ENCODE measurements around the gene KCNMA1.

Gene KCNMA1

DNA sequence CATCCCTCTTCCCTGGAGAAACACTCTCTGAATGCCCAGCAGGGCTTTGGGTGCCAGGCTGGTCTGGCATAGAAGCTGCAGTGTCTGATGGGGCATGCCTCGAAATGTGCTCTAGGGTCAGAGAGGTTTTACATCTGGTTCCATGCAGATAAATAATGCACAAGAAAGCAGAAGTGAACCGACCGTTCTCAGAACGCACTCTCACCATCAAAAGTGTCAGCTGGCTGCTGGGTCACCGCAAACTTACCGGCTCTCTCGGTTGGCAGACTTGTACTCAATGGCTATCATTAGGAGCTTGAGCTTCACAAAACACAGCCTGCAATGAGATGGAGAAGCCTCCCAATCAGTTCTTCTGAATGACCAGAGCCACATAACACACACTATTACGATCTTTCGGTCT lies 610.0 kb downstream of the KCNMA1 start:
- DNase-seq (ENCODE audit: low read depth) = peak; percentile 61
- TF ChIP-seq, protein P1, sequence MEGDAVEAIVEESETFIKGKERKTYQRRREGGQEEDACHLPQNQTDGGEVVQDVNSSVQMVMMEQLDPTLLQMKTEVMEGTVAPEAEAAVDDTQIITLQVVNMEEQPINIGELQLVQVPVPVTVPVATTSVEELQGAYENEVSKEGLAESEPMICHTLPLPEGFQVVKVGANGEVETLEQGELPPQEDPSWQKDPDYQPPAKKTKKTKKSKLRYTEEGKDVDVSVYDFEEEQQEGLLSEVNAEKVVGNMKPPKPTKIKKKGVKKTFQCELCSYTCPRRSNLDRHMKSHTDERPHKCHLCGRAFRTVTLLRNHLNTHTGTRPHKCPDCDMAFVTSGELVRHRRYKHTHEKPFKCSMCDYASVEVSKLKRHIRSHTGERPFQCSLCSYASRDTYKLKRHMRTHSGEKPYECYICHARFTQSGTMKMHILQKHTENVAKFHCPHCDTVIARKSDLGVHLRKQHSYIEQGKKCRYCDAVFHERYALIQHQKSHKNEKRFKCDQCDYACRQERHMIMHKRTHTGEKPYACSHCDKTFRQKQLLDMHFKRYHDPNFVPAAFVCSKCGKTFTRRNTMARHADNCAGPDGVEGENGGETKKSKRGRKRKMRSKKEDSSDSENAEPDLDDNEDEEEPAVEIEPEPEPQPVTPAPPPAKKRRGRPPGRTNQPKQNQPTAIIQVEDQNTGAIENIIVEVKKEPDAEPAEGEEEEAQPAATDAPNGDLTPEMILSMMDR (IDR thresholded peaks at IDR 0.05; ENCODE audit: insufficient read depth, low read depth, low read length, missing control alignments) = no peak
- H3K4me3 ChIP-seq (ENCODE audit: low read depth, low read length) = no peak overlapping the region

DNA sequence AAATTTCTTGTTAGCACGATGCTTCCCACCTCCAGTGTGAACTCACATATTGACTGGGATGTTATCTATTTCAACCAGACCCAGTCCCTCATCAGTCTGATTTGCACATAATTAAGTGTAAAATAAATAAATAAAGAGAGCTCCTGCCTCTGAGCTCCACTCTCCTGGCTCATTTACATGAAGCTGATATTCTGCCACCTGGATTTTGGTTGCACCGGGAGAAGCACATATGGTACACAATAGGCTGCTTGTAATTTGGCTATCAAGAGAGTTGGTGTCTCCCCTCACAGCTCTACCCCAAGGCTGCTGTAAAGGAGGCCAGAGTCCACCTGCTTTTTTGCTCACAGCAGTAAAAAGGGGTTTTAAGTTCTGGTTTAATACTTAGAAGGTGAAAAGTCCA lies 610.5 kb downstream of the KCNMA1 start:
- TF ChIP-seq, protein P1 (IDR thresholded peaks at IDR 0.05; ENCODE audit: insufficient read depth, low read depth, low read length, missing control alignments) = no peak
- no peak for DNase-seq (ENCODE audit: low read depth)
- H3K4me3 ChIP-seq (ENCODE audit: low read depth, low read length) = no peak overlapping the region

DNA sequence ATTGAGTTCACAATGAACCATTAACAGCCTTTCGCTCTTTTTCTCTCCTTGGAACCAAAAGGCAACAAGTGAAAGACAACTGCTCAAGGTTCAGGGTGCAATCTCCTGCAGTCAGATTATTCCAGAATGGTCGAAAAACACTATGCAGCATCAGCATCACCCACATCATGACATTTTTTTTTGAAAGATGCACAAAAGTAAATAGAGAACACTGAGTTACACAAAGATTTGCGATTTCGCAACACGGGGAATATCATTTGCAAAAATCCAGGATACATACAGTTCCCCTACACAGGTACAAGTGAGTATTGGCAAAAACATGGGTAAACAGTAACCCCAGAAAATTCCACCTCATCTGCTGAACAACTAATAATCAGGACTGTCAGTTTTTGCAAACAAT lies 611.5 kb downstream of the KCNMA1 start:
- no peak overlapping the region for H3K4me3 ChIP-seq (ENCODE audit: low read depth, low read length)
- DNase-seq (ENCODE audit: low read depth) = no peak
- TF ChIP-seq, protein P1 (IDR thresholded peaks at IDR 0.05; ENCODE audit: insufficient read depth, low read depth, low read length, missing control alignments) = no peak

DNA sequence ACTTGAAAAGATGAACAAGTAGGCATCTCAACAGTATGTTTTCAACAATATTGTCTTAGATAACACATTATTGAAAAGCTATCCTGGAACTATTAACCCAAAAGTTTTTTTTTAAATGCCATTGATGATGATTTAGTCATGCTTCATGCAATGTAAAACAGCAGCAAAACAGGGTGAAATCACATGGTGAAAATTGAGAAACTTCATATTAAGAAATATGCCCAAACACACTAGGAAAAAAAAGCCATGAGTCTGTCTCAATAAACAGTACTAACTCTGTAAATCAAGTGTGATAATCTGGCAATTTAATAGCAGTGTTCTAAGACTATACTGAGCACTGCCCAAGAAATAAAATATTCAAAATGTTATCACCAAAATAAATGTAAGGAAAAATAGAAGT lies 613.1 kb downstream of the KCNMA1 start:
- H3K4me3 ChIP-seq (ENCODE audit: low read depth, low read length) = no peak overlapping the region
- TF ChIP-seq, protein P1 (IDR thresholded peaks at IDR 0.05; ENCODE audit: insufficient read depth, low read depth, low read length, missing control alignments) = no peak
- DNase-seq (ENCODE audit: low read depth) = no peak

DNA sequence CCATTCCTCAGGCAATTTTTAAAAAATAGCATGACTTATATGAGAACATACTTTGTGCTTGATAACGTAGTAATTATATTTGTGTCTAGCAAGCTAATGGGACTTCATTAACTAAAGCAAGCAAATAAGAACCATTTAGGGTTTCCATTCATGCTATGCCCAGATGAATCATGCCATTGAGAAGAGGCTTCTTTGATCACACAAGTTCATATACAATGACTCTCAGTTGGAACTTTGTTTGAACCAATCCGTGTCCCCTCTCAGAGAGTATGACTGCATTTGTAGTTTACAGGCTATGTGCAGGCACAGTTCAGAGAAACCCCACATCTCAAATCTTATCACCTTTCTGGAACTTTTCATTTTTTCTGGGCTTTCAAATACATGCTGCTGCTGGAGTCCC lies 614.2 kb downstream of the KCNMA1 start:
- TF ChIP-seq, protein P1 (IDR thresholded peaks at IDR 0.05; ENCODE audit: insufficient read depth, low read depth, low read length, missing control alignments) = no peak
- no peak for DNase-seq (ENCODE audit: low read depth)
- H3K4me3 ChIP-seq (ENCODE audit: low read depth, low read length) = no peak overlapping the region

DNA sequence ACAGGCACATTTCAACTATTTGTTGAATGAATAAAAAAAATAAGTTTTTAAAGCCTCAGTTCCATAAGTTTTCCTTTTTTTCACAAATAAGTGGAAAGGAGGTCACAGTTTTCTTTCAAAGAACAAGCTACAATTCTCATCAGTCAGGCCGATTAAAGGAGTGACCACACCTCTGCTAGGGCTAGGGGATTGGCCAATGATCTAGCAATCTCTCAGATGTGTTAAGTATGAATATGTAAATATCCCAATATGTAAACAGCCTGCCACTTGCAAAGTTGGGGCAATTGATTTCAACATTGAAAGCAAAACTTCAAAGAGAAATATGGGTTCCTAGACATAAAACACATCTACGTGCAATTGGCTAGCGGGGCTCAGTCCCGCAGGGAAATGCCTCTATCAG lies 614.9 kb downstream of the KCNMA1 start:
- TF ChIP-seq, protein P1 (IDR thresholded peaks at IDR 0.05; ENCODE audit: insufficient read depth, low read depth, low read length, missing control alignments) = no peak
- H3K4me3 ChIP-seq (ENCODE audit: low read depth, low read length) = no peak overlapping the region
- no peak for DNase-seq (ENCODE audit: low read depth)

DNA sequence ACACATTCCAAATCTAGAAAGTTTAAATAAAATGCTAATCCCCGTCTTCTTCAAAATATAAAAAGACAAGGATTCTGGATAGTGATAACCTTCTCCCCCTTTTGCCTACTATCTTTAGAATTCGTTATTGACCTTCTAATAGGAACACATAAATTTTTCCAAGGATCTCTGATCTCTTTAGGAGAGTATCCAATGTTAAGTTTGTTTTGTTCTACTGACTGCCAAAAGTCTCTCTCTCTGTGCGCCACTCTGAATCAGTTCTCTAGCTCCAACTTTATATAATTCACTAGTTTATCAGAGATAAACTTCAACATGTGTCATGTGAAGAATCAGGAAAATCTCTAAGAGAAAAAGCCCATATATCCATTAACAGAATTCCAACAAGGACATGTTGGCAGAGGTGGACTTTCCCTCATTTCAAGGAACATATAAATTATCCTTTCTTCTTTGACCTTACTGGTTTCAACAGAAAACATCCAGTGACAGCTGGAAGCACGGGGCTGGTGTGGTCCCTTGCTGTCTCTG lies 615.6 kb downstream of the KCNMA1 start:
- no peak for DNase-seq (ENCODE audit: low read depth)
- no peak overlapping the region for H3K4me3 ChIP-seq (ENCODE audit: low read depth, low read length)
- TF ChIP-seq, protein P1 (IDR thresholded peaks at IDR 0.05; ENCODE audit: insufficient read depth, low read depth, low read length, missing control alignments) = no peak

All from GM12865 (cell line).